SK-N-MC (cell line): ENCODE data around the gene OBSCN.

Experiments used
- EZH2 ChIP-seq: fragments of 200-600 bp; sonication (generic); IDR thresholded peaks from one replicate; pipeline ENCODE4 v1.6.1; 2017; ENCODE audit warnings: antibody characterized with exemption
- POLR2AphosphoS5 ChIP-seq: IDR thresholded peaks from 2 replicates; pipeline ENCODE4 v1.6.1; 2012; ENCODE audit warnings: mild to moderate bottlenecking, low read depth, low read length, borderline replicate concordance

DNA sequence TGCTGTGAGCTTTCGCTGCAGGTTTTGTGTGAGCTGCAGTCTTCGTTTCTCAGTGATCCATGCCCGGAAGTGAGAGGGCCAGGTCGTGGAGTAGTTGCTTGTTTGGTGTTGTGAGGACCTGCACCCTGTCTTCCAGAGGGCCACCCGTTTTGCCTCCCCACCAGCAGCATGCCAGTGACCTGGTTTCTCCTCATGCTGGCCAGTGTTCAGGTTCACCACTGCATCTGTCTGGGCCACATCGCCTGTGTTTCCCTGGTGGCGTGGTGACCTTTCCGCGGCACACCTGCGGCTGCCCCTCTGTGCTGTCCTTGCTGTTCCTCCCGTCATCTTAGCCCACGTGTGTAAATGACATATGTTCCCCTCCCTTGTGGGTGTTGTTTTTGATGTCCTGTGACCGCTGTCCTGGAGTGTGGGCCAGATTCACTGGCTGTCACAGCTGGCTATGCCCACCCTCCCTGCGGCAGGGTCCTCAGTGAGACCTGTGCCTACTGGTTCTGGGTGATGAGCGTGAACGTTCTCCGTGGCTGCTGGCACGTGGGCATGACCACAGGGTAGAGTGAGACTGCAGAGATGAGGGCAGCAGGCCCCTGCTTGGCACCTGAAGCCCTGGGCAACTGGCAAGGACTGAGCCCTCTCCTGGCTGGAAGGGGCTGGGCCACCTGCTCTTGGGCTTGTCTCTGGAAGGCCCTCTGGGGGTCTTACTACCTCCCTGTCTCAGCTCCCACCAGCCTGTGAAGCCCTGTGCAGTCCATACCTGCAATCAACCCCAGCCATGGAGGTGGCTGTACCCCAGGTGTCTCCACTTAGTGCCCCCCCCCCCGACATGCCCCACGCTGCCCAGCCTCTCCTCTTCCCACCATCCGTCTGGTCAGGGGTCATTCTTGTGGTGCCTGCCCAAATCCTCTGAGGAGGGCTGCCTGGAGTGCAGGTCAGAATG lies 35.0 kb upstream of the OBSCN start:
- TF ChIP-seq POLR2AphosphoS5, result no peak
- TF ChIP-seq EZH2, result no peak
